HepG2 (cell line): Measurements from ENCODE around the gene RNF125. TPM values are rescaled to one million over a fixed set of nuclear protein-coding genes. Genes with fewer than 3 reads are reported as not detected.

Source experiments
- HCFC1 ChIP-seq: fragments of 150-350 bp; IDR thresholded peaks from 2 replicates; pipeline ENCODE4 v1.6.1; 2014; ENCODE audit warnings: low read depth, low read length
- HNRNPLL ChIP-seq: fragments of 200-400 bp; formaldehyde crosslinking; IDR thresholded peaks from 2 replicates; pipeline ENCODE4 v1.6.1; 2017; ENCODE audit warnings: mild to moderate bottlenecking, low read depth, low read length; ENCODE audit not compliant: poor library complexity, severe bottlenecking
- KLF12 ChIP-seq: sonication (generic); formaldehyde crosslinking; IDR thresholded peaks from 2 replicates; pipeline ENCODE4 v1.4.0; 2020; ENCODE audit warnings: missing genetic modification reagents, borderline replicate concordance
- NFRKB ChIP-seq: fragments of 450-650 bp; IDR thresholded peaks from 2 replicates; pipeline ENCODE4 v1.6.1; 2017
- RAD51 ChIP-seq: fragments of 450-650 bp; IDR thresholded peaks from 2 replicates; pipeline ENCODE4 v1.6.1; 2016; ENCODE audit warnings: borderline replicate concordance
- ZFP90 ChIP-seq: sonication (generic); formaldehyde crosslinking; IDR thresholded peaks from 2 replicates; pipeline ENCODE4 v1.8.0; 2022; ENCODE audit warnings: missing genetic modification reagents, mild to moderate bottlenecking, inconsistent platforms, borderline replicate concordance
- ZNF121 ChIP-seq: sonication (generic); formaldehyde crosslinking; IDR thresholded peaks from 2 replicates; pipeline ENCODE4 v1.5.0; 2020; ENCODE audit warnings: mild to moderate bottlenecking, missing genetic modification reagents
- ZNF430 ChIP-seq: sonication (generic); formaldehyde crosslinking; IDR thresholded peaks from 2 replicates; pipeline ENCODE4 v1.9.0; 2021; ENCODE audit warnings: mild to moderate bottlenecking, missing genetic modification reagents
- ZNF468 ChIP-seq: sonication (generic); formaldehyde crosslinking; IDR thresholded peaks from 2 replicates; pipeline ENCODE4 v1.8.0; 2022; ENCODE audit warnings: mild to moderate bottlenecking, moderate library complexity, missing genetic modification reagents
- ZNF75D ChIP-seq: sonication (generic); formaldehyde crosslinking; IDR thresholded peaks from 2 replicates; pipeline ENCODE4 v1.8.1; 2023; ENCODE audit warnings: missing genetic modification reagents, mild to moderate bottlenecking, borderline replicate concordance
- polyA plus RNA-seq, 8 experiments: library from polyadenylated mRNA; depleted of rRNA in 3 of 8; stranded (reverse) in 7 of 8; unstranded in 1 of 8; fragments of >200 nt; fragmentation: Illumina TruSeq in 4 of 8; extraction: Trizol in 4 of 8; gene quantifications; 2 replicates each; pipeline versions ENCODE4 v1.2.1 to v1.2.3, GENCODE V29; 2011 to 2016; ENCODE audit warnings: low read depth in 4 of 8, missing spikeins in 1 of 8, mixed read lengths in 1 of 8; ENCODE audit not compliant: insufficient read depth in 1 of 8
- total RNA-seq, 5 experiments: library from RNA; depleted of rRNA; stranded (reverse); fragments of >200 nt; fragmentation: Illumina TruSeq; extraction: Trizol; gene quantifications; 2 replicates each; pipeline ENCODE4 v1.2.3, GENCODE V29; 2016; ENCODE audit warnings: low read depth in 1 of 5
- TF ChIP-seq, protein P1 (sequence below): sonication (generic); formaldehyde crosslinking; IDR thresholded peaks from 2 replicates; pipeline ENCODE4 v1.4.0; 2020; ENCODE audit warnings: missing genetic modification reagents
- TF ChIP-seq, protein P2 (sequence below): IDR thresholded peaks from 2 replicates; pipeline ENCODE4 v1.6.1; 2016
- TF ChIP-seq, protein P3 (sequence below): IDR thresholded peaks from 2 replicates; pipeline ENCODE4 v1.6.1; 2016; ENCODE audit warnings: missing biosample characterization, missing genetic modification reagents, low read depth
- TF ChIP-seq, protein P4 (sequence below): sonication (generic); formaldehyde crosslinking; IDR thresholded peaks from 2 replicates; pipeline ENCODE4 v1.4.0; 2020; ENCODE audit warnings: missing genetic modification reagents
- TF ChIP-seq, protein P5 (sequence below): sonication (generic); formaldehyde crosslinking; IDR thresholded peaks from 2 replicates; pipeline ENCODE4 v1.4.0; 2020; ENCODE audit warnings: missing genetic modification reagents, borderline replicate concordance

The RNF125 gene
- total and polyA plus RNA-seq, 2 of the 13 experiments (the other 11 are each of a cell fraction or from before 2014, with no cell fraction given) = 0.58 to 1.8 TPM

DNA sequence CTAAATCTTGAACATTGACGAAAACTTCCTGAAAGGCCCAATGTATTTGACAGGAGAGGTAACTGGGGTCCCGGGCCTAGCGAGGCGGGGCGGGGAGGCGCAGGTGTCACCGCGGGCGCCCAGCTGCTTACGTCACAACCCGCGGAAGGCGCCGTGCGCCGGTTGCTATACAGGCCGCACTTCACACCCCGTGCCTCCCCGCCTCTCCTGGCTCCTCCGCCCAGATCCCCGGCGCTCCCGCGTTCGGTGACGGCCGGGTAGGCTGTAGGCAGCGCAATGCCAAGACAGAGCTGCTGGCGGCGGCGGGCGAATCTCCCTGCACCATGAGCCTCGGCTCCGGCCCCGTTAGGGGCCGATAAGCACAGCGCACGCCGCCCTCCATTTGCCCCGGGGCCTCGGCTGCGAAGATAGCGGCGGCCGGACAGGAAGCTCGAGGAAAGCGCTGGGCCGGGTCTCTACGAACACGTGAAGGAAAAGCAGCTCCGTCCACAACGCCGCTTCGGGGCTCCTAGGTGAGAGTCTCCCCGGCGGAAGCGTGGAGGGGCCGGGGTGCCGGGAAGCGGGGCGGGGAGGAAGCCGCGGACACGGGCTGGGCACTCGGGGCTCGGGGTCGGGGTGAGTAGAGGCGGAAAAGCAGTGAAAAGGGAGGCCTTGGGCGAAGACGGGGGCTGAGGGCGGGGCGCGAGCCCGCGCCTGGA is 73.2 kb downstream of the RNF125 start, which contains the start of gene RNF138 (continued):
- TF ChIP-seq ZNF468 (CRISPR knock-in tag) = no peak
- TF ChIP-seq HCFC1 = no peak
- TF ChIP-seq, protein P1, sequence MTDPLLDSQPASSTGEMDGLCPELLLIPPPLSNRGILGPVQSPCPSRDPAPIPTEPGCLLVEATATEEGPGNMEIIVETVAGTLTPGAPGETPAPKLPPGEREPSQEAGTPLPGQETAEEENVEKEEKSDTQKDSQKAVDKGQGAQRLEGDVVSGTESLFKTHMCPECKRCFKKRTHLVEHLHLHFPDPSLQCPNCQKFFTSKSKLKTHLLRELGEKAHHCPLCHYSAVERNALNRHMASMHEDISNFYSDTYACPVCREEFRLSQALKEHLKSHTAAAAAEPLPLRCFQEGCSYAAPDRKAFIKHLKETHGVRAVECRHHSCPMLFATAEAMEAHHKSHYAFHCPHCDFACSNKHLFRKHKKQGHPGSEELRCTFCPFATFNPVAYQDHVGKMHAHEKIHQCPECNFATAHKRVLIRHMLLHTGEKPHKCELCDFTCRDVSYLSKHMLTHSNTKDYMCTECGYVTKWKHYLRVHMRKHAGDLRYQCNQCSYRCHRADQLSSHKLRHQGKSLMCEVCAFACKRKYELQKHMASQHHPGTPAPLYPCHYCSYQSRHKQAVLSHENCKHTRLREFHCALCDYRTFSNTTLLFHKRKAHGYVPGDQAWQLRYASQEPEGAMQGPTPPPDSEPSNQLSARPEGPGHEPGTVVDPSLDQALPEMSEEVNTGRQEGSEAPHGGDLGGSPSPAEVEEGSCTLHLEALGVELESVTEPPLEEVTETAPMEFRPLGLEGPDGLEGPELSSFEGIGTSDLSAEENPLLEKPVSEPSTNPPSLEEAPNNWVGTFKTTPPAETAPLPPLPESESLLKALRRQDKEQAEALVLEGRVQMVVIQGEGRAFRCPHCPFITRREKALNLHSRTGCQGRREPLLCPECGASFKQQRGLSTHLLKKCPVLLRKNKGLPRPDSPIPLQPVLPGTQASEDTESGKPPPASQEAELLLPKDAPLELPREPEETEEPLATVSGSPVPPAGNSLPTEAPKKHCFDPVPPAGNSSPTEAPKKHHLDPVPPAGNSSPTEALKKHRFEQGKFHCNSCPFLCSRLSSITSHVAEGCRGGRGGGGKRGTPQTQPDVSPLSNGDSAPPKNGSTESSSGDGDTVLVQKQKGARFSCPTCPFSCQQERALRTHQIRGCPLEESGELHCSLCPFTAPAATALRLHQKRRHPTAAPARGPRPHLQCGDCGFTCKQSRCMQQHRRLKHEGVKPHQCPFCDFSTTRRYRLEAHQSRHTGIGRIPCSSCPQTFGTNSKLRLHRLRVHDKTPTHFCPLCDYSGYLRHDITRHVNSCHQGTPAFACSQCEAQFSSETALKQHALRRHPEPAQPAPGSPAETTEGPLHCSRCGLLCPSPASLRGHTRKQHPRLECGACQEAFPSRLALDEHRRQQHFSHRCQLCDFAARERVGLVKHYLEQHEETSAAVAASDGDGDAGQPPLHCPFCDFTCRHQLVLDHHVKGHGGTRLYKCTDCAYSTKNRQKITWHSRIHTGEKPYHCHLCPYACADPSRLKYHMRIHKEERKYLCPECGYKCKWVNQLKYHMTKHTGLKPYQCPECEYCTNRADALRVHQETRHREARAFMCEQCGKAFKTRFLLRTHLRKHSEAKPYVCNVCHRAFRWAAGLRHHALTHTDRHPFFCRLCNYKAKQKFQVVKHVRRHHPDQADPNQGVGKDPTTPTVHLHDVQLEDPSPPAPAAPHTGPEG (CRISPR knock-in tag) = no peak
- TF ChIP-seq ZNF75D = peak; percentile 89; the same call in 1 of the 2 replicates
- TF ChIP-seq, protein P2, sequence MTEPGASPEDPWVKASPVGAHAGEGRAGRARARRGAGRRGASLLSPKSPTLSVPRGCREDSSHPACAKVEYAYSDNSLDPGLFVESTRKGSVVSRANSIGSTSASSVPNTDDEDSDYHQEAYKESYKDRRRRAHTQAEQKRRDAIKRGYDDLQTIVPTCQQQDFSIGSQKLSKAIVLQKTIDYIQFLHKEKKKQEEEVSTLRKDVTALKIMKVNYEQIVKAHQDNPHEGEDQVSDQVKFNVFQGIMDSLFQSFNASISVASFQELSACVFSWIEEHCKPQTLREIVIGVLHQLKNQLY = no peak
- no peak for TF ChIP-seq RAD51
- TF ChIP-seq, protein P3, sequence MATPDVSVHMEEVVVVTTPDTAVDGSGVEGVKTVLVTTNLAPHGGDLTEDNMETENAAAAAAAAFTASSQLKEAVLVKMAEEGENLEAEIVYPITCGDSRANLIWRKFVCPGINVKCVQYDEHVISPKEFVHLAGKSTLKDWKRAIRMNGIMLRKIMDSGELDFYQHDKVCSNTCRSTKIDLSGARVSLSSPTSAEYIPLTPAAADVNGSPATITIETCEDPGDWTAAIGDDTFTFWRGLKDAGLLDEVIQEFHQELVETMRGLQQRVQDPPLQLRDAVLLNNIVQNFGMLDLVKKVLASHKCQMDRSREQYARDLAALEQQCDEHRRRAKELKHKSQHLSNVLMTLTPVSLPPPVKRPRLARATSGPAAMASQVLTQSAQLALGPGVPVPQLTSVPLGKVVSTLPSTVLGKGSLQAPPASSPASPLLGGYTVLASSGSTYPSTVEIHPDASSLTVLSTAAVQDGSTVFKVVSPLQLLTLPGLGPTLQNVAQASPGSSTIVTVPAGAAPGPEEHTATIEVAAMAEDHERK (CRISPR knock-in tag) = 0 out of 2 replicates have a peak, but pooled peaks have one; percentile 23
- TF ChIP-seq ZNF430 (CRISPR knock-in tag) = peak; percentile 64
- TF ChIP-seq, protein P4, sequence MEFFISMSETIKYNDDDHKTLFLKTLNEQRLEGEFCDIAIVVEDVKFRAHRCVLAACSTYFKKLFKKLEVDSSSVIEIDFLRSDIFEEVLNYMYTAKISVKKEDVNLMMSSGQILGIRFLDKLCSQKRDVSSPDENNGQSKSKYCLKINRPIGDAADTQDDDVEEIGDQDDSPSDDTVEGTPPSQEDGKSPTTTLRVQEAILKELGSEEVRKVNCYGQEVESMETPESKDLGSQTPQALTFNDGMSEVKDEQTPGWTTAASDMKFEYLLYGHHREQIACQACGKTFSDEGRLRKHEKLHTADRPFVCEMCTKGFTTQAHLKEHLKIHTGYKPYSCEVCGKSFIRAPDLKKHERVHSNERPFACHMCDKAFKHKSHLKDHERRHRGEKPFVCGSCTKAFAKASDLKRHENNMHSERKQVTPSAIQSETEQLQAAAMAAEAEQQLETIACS (CRISPR knock-in tag) = no peak; the same call in 1 of the 2 replicates
- TF ChIP-seq ZNF121 (CRISPR knock-in tag) = no peak
- TF ChIP-seq HNRNPLL = peak; percentile 91
- TF ChIP-seq KLF12 (CRISPR knock-in tag) = no peak
- TF ChIP-seq, protein P5, sequence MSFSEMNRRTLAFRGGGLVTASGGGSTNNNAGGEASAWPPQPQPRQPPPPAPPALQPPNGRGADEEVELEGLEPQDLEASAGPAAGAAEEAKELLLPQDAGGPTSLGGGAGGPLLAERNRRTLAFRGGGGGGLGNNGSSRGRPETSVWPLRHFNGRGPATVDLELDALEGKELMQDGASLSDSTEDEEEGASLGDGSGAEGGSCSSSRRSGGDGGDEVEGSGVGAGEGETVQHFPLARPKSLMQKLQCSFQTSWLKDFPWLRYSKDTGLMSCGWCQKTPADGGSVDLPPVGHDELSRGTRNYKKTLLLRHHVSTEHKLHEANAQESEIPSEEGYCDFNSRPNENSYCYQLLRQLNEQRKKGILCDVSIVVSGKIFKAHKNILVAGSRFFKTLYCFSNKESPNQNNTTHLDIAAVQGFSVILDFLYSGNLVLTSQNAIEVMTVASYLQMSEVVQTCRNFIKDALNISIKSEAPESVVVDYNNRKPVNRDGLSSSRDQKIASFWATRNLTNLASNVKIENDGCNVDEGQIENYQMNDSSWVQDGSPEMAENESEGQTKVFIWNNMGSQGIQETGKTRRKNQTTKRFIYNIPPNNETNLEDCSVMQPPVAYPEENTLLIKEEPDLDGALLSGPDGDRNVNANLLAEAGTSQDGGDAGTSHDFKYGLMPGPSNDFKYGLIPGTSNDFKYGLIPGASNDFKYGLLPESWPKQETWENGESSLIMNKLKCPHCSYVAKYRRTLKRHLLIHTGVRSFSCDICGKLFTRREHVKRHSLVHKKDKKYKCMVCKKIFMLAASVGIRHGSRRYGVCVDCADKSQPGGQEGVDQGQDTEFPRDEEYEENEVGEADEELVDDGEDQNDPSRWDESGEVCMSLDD = peak; percentile 32; the same call in 1 of the 2 replicates
- TF ChIP-seq NFRKB = no peak
- no peak; the same call in 1 of the 2 replicates for TF ChIP-seq ZFP90
